GM21825 (cell line): ENCODE measurements around the gene S100A13.
A peak's percentile ranks its signal among the peaks of the same experiment; 100 is the strongest.
"Not testable (repeated sequence)": the region's sequence is repeated elsewhere in the genome, so short reads cannot be mapped to it uniquely, and the experiment has no call there.

Experiments
- ATAC-seq: cut with Tn5 transposase; IDR thresholded peaks from one replicate; pipeline ENCODE4 v1.9.1; 2021; ENCODE audit warnings: mild to moderate bottlenecking, moderate library complexity; ENCODE audit not compliant: unreplicated experiment

The S100A13 gene

DNA sequence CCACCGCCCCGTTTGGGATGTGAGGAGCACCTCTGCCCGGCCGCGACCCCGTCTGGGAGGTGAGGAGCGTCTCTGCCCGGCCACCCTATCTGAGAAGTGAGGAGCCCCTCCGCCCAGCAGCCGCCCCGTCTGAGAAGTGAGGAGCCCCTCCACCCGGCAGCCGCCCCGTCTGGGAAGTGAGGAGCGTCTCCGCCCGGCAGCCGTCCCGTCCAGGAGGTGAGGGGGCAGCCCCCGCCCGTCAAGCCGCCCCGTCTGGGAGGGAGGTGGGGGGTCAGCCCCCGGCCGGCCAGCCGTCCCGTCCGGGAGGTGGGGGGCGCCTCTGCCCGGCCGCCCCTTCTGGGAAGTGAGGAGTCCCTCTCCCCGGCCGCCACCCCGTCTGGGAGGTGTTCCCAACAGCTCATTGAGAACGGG, 52.2 kb downstream of the S100A13 start:
- not testable (repeated sequence) for ATAC-seq

DNA sequence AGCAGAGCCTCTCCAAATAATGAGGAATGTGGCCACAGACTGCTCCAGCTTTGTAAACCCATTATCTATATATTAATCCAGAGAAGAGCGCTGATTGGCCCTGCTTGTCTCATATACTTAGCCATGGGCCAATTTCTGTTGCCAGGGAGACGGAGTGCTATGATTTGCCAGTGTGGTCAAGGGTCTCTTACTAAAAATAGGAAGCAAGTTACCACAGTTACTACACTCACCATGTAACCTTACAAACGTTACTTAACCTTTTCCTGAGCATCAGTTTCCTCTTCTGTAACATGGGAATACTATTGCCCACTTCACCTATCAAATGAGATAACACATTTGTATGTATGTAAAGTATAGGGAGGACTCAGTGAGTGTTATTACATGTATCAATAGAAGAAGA, 54.0 kb downstream of the S100A13 start:
- ATAC-seq = no peak

DNA sequence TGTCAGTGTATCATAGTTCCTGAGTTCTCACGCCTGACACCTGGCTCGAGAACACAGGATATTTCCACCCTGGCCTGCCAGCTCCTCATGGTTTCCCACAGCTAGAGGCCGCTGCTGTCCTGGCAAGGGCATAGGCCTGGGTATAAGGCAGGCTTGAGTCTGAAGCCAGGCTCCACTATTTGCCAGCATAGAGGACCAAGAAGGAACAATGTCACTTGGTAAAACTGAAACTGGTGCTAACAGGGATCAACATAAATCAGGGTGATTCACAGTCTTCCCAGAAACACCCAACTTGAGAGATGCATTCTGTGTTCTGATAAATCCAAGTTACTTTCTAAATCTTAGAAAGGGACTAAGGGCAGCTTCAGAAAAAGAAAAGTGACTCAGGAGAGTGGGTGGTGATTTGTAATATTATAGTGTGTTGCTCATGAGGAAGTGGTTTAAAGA, 54.7 kb downstream of the S100A13 start:
- ATAC-seq = peak; percentile 64

DNA sequence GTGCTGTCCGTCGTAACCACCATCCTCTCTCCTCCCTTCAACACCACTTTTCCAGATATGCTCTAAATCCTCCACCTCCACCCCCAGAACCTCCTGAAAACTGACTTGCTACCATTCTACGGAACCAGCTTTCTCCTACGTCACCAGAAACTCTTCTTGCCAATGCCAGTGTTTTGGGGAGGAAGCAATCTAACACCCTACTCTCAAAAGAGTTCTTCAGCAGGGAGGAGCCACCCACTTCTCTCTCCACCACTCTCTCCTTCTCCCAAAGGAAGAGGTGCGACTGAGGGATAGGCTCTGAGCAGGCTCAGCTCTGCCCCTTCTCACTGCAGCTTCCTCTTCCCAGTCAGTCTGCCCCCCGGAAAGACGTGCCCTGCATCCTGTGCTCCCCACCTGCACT, 55.6 kb downstream of the S100A13 start:
- no peak for ATAC-seq

DNA sequence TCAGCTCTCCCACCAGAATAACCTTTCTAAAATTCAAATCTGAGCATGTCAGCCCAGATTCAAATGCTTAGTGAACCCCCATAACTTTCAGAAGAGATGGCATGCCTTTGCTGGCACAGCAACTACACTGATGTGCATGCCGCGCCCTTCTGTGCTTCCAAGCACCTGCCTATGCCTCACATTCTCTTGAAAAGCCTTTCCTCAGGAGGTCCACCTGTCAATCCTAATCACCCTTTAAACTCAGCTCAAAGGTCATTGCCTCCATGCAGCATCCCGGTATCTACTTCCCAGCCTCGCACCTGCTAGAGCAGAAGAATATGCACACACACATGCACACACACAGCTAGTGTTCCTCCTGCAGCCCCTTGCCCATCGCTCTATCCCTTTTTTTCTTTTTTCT, 56.4 kb downstream of the S100A13 start:
- ATAC-seq = no peak

DNA sequence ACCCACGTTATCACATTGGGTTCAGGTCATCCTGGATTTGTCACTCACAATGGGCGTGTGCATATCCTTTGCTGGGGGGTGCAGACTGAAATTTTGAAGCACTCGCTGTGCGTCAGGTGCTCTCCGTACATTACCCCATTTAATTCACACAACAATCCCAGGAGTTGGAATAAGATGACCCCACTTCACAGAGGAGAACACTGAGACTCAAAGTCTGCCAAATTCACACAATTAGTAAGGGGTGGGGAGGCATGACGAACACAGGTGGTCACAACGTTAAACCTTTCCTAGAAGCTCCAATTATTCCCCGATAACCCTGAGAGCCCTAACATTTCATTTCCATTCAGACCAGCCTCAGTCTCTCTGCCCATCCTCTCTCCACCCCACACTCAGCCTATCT, 57.8 kb downstream of the S100A13 start:
- ATAC-seq = no peak
